HepG2 (cell line): Measurements from ENCODE around the gene PSENEN.

Experiments used
- CHD4 ChIP-seq: fragments of 200-600 bp; sonication (generic); IDR thresholded peaks from 2 replicates; pipeline ENCODE4 v1.7.0; 2017; ENCODE audit warnings: mild to moderate bottlenecking, low read length, borderline replicate concordance
- HMGA1 ChIP-seq: sonication (generic); formaldehyde crosslinking; conservative IDR thresholded peaks from 2 replicates; pipeline ENCODE4 v1.4.0; 2020; ENCODE audit warnings: missing genetic modification reagents
- ZNF510 ChIP-seq: sonication (generic); formaldehyde crosslinking; IDR thresholded peaks from 2 replicates; pipeline ENCODE4 v1.4.0; 2020; ENCODE audit warnings: low read depth, mild to moderate bottlenecking, missing genetic modification reagents
- ZNF773 ChIP-seq: sonication (generic); formaldehyde crosslinking; IDR thresholded peaks from 2 replicates; pipeline ENCODE4 v1.4.0; 2020; ENCODE audit warnings: missing genetic modification reagents, borderline replicate concordance
- TF ChIP-seq, protein P1 (sequence below): sonication (generic); formaldehyde crosslinking; IDR thresholded peaks from 2 replicates; pipeline ENCODE4 v1.5.0; 2020; ENCODE audit warnings: mild to moderate bottlenecking, missing genetic modification reagents, moderate library complexity
- TF ChIP-seq, protein P2 (sequence below): sonication (generic); formaldehyde crosslinking; IDR thresholded peaks from 2 replicates; pipeline ENCODE4 v1.4.0; 2020; ENCODE audit warnings: low read depth, missing genetic modification reagents

DNA sequence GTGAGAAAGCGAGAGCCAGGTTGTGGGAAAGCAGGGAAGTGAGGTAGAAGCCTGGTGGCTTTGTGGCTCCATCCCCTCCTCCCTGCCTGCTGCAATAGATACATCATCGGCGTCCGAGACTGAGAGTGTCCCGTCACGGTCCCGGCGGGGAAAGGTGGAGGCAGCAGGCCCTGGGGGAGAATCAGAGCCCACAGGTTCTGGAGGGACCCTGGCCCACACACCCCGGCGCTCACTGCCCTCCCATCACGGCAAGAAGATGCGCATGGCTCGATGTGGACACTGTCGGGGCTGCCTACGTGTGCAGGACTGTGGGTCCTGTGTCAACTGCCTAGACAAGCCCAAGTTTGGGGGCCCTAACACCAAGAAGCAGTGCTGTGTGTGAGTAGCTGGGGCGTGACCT lies 22.6 kb upstream of the PSENEN start:
- TF ChIP-seq, protein P1, sequence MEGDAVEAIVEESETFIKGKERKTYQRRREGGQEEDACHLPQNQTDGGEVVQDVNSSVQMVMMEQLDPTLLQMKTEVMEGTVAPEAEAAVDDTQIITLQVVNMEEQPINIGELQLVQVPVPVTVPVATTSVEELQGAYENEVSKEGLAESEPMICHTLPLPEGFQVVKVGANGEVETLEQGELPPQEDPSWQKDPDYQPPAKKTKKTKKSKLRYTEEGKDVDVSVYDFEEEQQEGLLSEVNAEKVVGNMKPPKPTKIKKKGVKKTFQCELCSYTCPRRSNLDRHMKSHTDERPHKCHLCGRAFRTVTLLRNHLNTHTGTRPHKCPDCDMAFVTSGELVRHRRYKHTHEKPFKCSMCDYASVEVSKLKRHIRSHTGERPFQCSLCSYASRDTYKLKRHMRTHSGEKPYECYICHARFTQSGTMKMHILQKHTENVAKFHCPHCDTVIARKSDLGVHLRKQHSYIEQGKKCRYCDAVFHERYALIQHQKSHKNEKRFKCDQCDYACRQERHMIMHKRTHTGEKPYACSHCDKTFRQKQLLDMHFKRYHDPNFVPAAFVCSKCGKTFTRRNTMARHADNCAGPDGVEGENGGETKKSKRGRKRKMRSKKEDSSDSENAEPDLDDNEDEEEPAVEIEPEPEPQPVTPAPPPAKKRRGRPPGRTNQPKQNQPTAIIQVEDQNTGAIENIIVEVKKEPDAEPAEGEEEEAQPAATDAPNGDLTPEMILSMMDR (CRISPR knock-in tag): no peak
- TF ChIP-seq ZNF510 (CRISPR knock-in tag) (no peak), ZNF773 (CRISPR knock-in tag) (no peak), HMGA1 (CRISPR knock-in tag) (no peak), CHD4 (no peak)
- TF ChIP-seq, protein P2, sequence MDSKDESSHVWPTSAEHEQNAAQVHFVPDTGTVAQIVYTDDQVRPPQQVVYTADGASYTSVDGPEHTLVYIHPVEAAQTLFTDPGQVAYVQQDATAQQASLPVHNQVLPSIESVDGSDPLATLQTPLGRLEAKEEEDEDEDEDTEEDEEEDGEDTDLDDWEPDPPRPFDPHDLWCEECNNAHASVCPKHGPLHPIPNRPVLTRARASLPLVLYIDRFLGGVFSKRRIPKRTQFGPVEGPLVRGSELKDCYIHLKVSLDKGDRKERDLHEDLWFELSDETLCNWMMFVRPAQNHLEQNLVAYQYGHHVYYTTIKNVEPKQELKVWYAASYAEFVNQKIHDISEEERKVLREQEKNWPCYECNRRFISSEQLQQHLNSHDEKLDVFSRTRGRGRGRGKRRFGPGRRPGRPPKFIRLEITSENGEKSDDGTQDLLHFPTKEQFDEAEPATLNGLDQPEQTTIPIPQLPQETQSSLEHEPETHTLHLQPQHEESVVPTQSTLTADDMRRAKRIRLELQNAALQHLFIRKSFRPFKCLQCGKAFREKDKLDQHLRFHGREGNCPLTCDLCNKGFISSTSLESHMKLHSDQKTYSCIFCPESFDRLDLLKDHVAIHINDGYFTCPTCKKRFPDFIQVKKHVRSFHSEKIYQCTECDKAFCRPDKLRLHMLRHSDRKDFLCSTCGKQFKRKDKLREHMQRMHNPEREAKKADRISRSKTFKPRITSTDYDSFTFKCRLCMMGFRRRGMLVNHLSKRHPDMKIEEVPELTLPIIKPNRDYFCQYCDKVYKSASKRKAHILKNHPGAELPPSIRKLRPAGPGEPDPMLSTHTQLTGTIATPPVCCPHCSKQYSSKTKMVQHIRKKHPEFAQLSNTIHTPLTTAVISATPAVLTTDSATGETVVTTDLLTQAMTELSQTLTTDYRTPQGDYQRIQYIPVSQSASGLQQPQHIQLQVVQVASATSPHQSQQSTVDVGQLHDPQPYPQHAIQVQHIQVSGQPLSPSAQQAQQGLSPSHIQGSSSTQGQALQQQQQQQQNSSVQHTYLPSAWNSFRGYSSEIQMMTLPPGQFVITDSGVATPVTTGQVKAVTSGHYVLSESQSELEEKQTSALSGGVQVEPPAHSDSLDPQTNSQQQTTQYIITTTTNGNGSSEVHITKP (CRISPR knock-in tag): no peak
